ENCODE measurements around the gene SORCS1. TPM values are rescaled to one million over a fixed set of nuclear protein-coding genes. Genes with fewer than 3 reads are reported as not detected.

Gene SORCS1
- total and polyA plus RNA-seq, 2 of the 13 experiments (the other 11 are each of a cell fraction or from before 2014, with no cell fraction given), result not detected

- intact Hi-C loops (cut with micrococcal nuclease; ENCODE audit: unreplicated experiment) (no loop called here), in situ Hi-C loops (cut with HindIII; ENCODE audit: extremely low pct_ligation_motif_present, low pct_unique_long_range_greater_than_20kb) (no loop called here)
- ChIA-PET CTCF (ENCODE audit: low intra/inter-chr PET ratio, low total read pairs) (no interaction called here), POLR2A (no interaction called here)
- no TSS peak for BruUV-seq (replicated peaks)
- ATAC-seq, result no peak
- H3K4me3 ChIP-seq (replicated peaks in 1 of 3; ENCODE audit: insufficient read depth in 1 of 3, low read depth in 2 of 3, low read length in 3 of 3), result no peak overlapping the region
- H2AFZ ChIP-seq (ENCODE audit: low read length), result no peak overlapping the region
- DNase-seq (ENCODE audit: low spot score), result no peak
- H3K4me2 ChIP-seq (ENCODE audit: low read depth, low read length), result no peak overlapping the region
- H3K9ac ChIP-seq (ENCODE audit: insufficient read depth, low read depth, low read length), result no peak overlapping the region
- no peaks in the 10 kb centered on the region for H3K79me2 ChIP-seq (ENCODE audit: insufficient read depth, low read length)
- H3K4me1 ChIP-seq (ENCODE audit: insufficient read depth, low read length), result no peaks in the 10 kb centered on the region
- H3K9me3 ChIP-seq (ENCODE audit: low read length), result no peaks in the 10 kb centered on the region
- no peaks in the 10 kb centered on the region for H3K36me3 ChIP-seq (replicated peaks in 1 of 2; ENCODE audit: control insufficient read depth in 1 of 2, insufficient read depth in 2 of 2, low read length in 2 of 2)
- no peaks in the 10 kb centered on the region for H3K27me3 ChIP-seq (ENCODE audit: control insufficient read depth in 1 of 2, insufficient read depth in 2 of 2, low read length in 2 of 2)
- H3K27ac ChIP-seq (ENCODE audit: extremely low read length, insufficient read depth, low read length), result no peak overlapping the region
- no peak for FAIRE-seq
- H4K20me1 ChIP-seq (ENCODE audit: insufficient read depth, low read length), result no peaks in the 10 kb centered on the region
- TF ChIP-seq FOXP4 (CRISPR knock-in tag; IDR thresholded peaks at IDR 0.05) (no peak), ZFP1 (CRISPR knock-in tag; IDR thresholded peaks at IDR 0.05) (no peak), GATAD2A (CRISPR knock-in tag; IDR thresholded peaks at IDR 0.05) (no peak), TOPORS (CRISPR knock-in tag; IDR thresholded peaks at IDR 0.05) (no peak), TCF7L2 (IDR thresholded peaks at IDR 0.05; ENCODE audit: low read depth, low read length) (no peak), CEBPB (IDR thresholded peaks at IDR 0.05; ENCODE audit: borderline replicate concordance, low read depth, low read length) (no peak), HMGA1 (CRISPR knock-in tag; conservative IDR thresholded peaks at IDR 0.05) (no peak), ZNF460 (CRISPR knock-in tag; IDR thresholded peaks at IDR 0.05; ENCODE audit: borderline replicate concordance) (no peak), ONECUT2 (CRISPR knock-in tag; IDR thresholded peaks at IDR 0.05) (no peak), ZNF331 (CRISPR knock-in tag; IDR thresholded peaks at IDR 0.05) (no peak), BRCA1 (CRISPR knock-in tag; IDR thresholded peaks at IDR 0.05) (no peak), ZNF607 (CRISPR knock-in tag; IDR thresholded peaks at IDR 0.05; ENCODE audit: borderline replicate concordance) (no peak), ZNF563 (CRISPR knock-in tag; IDR thresholded peaks at IDR 0.05) (no peak), ZNF512B (CRISPR knock-in tag; IDR thresholded peaks at IDR 0.05; ENCODE audit: borderline replicate concordance) (no peak), ZSCAN12 (CRISPR knock-in tag; IDR thresholded peaks at IDR 0.05) (no peak), RORA (CRISPR knock-in tag; IDR thresholded peaks at IDR 0.05) (no peak), ZNF124 (CRISPR knock-in tag; IDR thresholded peaks at IDR 0.05) (no peak), IRF2 (CRISPR knock-in tag; IDR thresholded peaks at IDR 0.05) (no peak)
These were observed 509.3 kb downstream of the SORCS1 start for GRCh38 chr10:106655165-106655564.

All from HepG2 (cell line).